Osteoblast (primary cell): ENCODE measurements around the gene SH3D19. TPM values are rescaled to one million over a fixed set of nuclear protein-coding genes. Genes with fewer than 3 reads are reported as not detected.
A peak's percentile ranks its signal among the peaks of the same experiment; 100 is the strongest.

Experiments used
- DNase-seq: peaks from one replicate; pipeline ENCODE4 v3.0.0; 2011; ENCODE audit warnings: low spot score, mixed read lengths; ENCODE audit not compliant: insufficient read length; ENCODE audit errors: missing footprints
- H2AFZ ChIP-seq: 2 replicates; pipeline ENCODE4 v1.6.0; 2011; ENCODE audit warnings: mild to moderate bottlenecking, low read length
- H3K27ac ChIP-seq: 2 replicates; pipeline ENCODE4 v1.5.1; 2011; ENCODE audit warnings: mild to moderate bottlenecking, low read depth, low read length, moderate library complexity
- H3K27me3 ChIP-seq: 2 replicates; pipeline ENCODE4 v1.6.0; 2012; ENCODE audit warnings: mild to moderate bottlenecking, control low read depth, inconsistent platforms, low read length, moderate library complexity; ENCODE audit not compliant: insufficient read depth
- H3K36me3 ChIP-seq: 2 replicates; pipeline ENCODE4 v1.5.1; 2011; ENCODE audit warnings: mild to moderate bottlenecking, low read length, control low read depth, moderate library complexity; ENCODE audit not compliant: insufficient read depth
- H3K4me1 ChIP-seq: 2 replicates; pipeline ENCODE4 v1.5.1; 2011; ENCODE audit warnings: mild to moderate bottlenecking, low read length, control low read depth, moderate library complexity; ENCODE audit not compliant: insufficient read depth
- H3K4me2 ChIP-seq: 2 replicates; pipeline ENCODE4 v1.6.0; 2011; ENCODE audit warnings: mild to moderate bottlenecking, low read length; ENCODE audit not compliant: insufficient read depth
- H3K4me3 ChIP-seq: fragments of 200-600 bp; sonication (generic); 3 replicates; pipeline ENCODE4 v1.5.1; 2012; ENCODE audit warnings: mild to moderate bottlenecking, low read length, inconsistent platforms; ENCODE audit not compliant: insufficient read depth
- H3K79me2 ChIP-seq: 2 replicates; pipeline ENCODE4 v1.6.0; 2012; ENCODE audit warnings: mild to moderate bottlenecking, low read length, control low read depth, inconsistent platforms; ENCODE audit not compliant: insufficient read depth
- H3K9me3 ChIP-seq: 2 replicates; pipeline ENCODE4 v1.5.1; 2011; ENCODE audit warnings: low read depth, low read length, control low read depth
- H4K20me1 ChIP-seq: 2 replicates; pipeline ENCODE4 v1.6.0; 2012; ENCODE audit warnings: mild to moderate bottlenecking, low read length, control low read depth; ENCODE audit not compliant: insufficient read depth
- total RNA-seq: library from RNA; depleted of rRNA; stranded (reverse); fragments of >200 nt; gene quantifications from 2 replicates; pipeline ENCODE4 v1.2.3, GENCODE V29; 2012
- TF ChIP-seq, protein P1 (sequence below): IDR thresholded peaks from 2 replicates; pipeline ENCODE4 v1.5.1; 2011; ENCODE audit warnings: mild to moderate bottlenecking, low read depth, low read length, moderate library complexity; ENCODE audit errors: extremely low read depth

Gene SH3D19
- total RNA-seq, 1 donor: 74.9 TPM

- Histone ChIP-seq H3K79me2 (no peaks in the 10 kb centered on the region), H4K20me1 (no peaks in the 10 kb centered on the region), H3K4me2 (no peak overlapping the region), H2AFZ (no peak overlapping the region), H3K4me1 (no peaks in the 10 kb centered on the region), H3K9me3 (no peaks in the 10 kb centered on the region), H3K36me3 (no peaks in the 10 kb centered on the region), H3K27ac (no peak overlapping the region), H3K27me3 (no peaks in the 10 kb centered on the region), H3K4me3 (no peak overlapping the region)
- TF ChIP-seq, protein P1, sequence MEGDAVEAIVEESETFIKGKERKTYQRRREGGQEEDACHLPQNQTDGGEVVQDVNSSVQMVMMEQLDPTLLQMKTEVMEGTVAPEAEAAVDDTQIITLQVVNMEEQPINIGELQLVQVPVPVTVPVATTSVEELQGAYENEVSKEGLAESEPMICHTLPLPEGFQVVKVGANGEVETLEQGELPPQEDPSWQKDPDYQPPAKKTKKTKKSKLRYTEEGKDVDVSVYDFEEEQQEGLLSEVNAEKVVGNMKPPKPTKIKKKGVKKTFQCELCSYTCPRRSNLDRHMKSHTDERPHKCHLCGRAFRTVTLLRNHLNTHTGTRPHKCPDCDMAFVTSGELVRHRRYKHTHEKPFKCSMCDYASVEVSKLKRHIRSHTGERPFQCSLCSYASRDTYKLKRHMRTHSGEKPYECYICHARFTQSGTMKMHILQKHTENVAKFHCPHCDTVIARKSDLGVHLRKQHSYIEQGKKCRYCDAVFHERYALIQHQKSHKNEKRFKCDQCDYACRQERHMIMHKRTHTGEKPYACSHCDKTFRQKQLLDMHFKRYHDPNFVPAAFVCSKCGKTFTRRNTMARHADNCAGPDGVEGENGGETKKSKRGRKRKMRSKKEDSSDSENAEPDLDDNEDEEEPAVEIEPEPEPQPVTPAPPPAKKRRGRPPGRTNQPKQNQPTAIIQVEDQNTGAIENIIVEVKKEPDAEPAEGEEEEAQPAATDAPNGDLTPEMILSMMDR: no peak
- DNase-seq: no peak
These were observed 57.4 kb downstream of the SH3D19 start for GRCh38 chr4:151267822-151268535.

- Histone ChIP-seq H3K79me2 (no peaks in the 10 kb centered on the region), H2AFZ (no peak overlapping the region), H3K27me3 (no peaks in the 10 kb centered on the region), H4K20me1 (no peaks in the 10 kb centered on the region), H3K9me3 (no peaks in the 10 kb centered on the region), H3K4me3 (no peak overlapping the region), H3K4me2 (no peak overlapping the region), H3K4me1 (no peaks in the 10 kb centered on the region), H3K27ac (no peak overlapping the region), H3K36me3 (no peaks in the 10 kb centered on the region)
- no peak for DNase-seq
- TF ChIP-seq, protein P1: no peak
These were observed 58.3 kb downstream of the SH3D19 start for GRCh38 chr4:151267104-151267503.

DNA sequence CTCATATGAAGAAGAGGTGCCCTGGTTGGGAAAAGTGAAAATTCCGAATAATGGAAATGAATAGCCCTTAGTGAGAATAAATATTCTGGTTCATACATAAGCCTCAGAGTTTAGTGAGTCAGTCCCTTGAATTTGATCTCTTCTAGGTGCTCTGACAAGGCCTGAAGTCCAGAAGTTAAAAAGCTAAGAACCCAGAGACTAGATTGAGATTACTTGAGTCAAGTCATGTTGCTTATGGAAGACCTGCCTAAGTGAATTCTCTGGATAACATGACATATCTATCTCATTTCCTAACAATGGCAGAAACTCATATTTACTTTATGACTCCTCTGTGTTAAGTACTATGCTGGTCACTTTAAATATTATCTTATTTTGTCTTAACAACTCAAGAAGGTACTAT lies 58.9 kb downstream of the SH3D19 start:
- DNase-seq: peak; percentile 69

DNA sequence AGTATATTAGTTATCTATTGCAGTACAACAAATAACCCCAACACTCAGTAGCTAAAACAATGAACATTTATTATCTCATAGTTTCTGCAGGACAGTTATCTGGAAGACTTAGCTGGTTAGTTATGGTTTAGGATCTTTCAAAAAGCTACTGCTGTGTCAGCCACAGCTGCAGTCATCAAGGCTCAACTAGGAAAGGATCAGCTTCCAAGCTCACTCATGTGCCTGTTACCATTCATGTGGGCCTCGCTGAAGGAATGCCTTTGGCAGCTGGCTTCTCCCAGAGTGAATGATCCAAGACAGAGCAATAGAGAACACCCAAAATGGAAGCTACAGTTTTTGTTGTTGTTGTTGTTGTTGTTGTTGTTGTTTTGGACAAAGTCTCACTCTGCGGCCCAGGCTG lies 62.0 kb downstream of the SH3D19 start:
- no peak overlapping the region for H2AFZ ChIP-seq
- H3K27me3 ChIP-seq: no peaks in the 10 kb centered on the region
- no peaks in the 10 kb centered on the region for H4K20me1 ChIP-seq
- TF ChIP-seq, protein P1: no peak
- no peaks in the 10 kb centered on the region for H3K36me3 ChIP-seq
- no peak for DNase-seq
- no peaks in the 10 kb centered on the region for H3K79me2 ChIP-seq
- H3K4me2 ChIP-seq: no peak overlapping the region
- no peak overlapping the region for H3K27ac ChIP-seq
- no peak overlapping the region for H3K4me3 ChIP-seq
- no peaks in the 10 kb centered on the region for H3K4me1 ChIP-seq
- H3K9me3 ChIP-seq: no peaks in the 10 kb centered on the region

More for the DNA sequence above, 58.9 kb downstream of the SH3D19 start:
- TF ChIP-seq, protein P1: no peak
- Histone ChIP-seq H3K4me2 (no peak overlapping the region), H4K20me1 (no peaks in the 10 kb centered on the region), H3K4me3 (no peak overlapping the region), H3K4me1 (no peaks in the 10 kb centered on the region), H3K27me3 (no peaks in the 10 kb centered on the region), H3K79me2 (no peaks in the 10 kb centered on the region), H3K36me3 (no peaks in the 10 kb centered on the region), H2AFZ (no peak overlapping the region), H3K27ac (no peak overlapping the region), H3K9me3 (no peaks in the 10 kb centered on the region)
